Lower leg skin (tissue), 3 donors: ENCODE data around the gene RXRA.

ENCODE experiments used
- CTCF ChIP-seq, 3 donors: fragments of 450-650 bp; IDR thresholded peaks; one replicate each; pipeline ENCODE4 v1.5.1; 2016; ENCODE audit warnings: antibody characterized with exemption in 3 of 3, mild to moderate bottlenecking in 3 of 3, moderate library complexity in 2 of 3
- POLR2A ChIP-seq, 2 donors: fragments of 450-650 bp; IDR thresholded peaks; one replicate each; pipeline ENCODE4 v1.6.1; 2016 to 2017; ENCODE audit warnings: antibody characterized with exemption in 2 of 2, mild to moderate bottlenecking in 1 of 2, moderate library complexity in 1 of 2

GRCh38 chr9:134294153-134295071 is 31.8 kb upstream of the RXRA start:
- TF ChIP-seq CTCF (IDR thresholded peaks at IDR 0.05) = no peak
- TF ChIP-seq POLR2A (IDR thresholded peaks at IDR 0.05) = no peak
